ENCODE data around the gene UNC93A.

The UNC93A gene

DNA sequence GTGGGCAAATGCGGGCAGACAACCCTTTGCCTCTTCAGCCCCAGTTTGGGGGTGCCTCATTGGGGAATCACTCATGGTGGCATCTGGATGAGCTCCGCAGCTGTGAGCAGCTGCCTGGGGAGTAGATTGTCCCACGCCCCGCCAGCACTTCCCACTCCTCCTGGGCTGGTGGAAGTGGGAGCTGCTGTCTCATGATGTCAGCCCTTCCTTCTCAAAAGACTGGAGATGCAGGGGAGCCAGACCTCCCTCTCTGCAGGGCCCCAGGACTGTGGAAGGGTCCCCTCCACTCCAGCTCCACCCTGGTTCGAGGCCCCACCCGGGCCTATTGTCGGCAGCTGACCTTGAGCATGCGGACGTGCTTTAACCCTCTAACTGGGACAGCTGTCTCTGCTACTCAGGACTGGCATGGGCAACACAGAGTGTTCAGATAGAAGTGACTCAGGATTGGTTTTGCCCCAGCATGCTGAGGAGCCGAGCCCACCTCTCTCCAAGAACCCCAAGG is 2.0 kb downstream of the UNC93A start:
- DNase-seq (ENCODE audit: low read depth, low spot score), result no peak

DNA sequence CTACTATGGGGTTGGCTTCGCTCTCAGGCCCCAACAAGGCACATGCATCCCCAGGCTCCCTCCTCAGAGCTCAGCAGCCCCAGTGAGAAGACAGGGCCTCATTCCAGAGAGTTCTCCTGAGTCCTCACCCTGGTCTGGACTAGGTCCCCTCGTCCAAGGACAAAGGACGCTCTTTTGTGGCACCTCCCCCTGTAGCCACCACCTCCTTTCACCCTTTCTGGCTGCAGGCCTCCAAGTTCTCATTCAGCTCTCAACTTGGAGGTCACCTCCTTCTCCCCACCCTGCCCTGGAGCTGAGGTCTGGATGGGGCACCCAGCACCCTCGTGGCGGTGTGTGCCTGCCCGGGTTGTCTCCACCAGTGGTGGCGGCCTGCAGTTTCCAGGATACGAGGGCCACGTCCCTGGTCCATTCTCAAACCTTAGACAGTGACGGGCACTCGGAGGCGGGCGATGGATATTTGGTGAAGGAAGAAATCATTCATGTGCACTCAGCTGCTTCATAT is 2.5 kb downstream of the UNC93A start:
- DNase-seq (ENCODE audit: low read depth, low spot score), result no peak

DNA sequence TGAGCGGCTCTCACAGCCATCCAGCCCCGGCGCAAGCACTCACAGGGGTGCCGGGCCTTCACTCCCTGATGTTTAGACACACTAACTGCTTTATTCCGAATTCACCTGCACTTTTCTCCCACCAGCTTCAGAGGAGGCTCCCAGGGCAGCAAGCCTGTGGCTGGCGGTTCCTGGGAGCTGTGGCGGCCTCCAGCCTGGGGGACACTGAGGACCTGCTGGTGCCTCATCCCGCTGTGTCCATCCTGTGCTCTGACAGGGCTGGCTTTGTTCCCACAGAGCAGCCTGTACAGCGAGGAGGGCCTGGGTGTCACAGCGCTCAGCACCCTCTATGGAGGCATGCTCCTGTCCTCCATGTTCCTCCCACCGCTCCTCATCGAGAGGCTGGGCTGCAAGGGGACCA is 3.1 kb downstream of the UNC93A start:
- no peak for DNase-seq (ENCODE audit: low read depth, low spot score)

DNA sequence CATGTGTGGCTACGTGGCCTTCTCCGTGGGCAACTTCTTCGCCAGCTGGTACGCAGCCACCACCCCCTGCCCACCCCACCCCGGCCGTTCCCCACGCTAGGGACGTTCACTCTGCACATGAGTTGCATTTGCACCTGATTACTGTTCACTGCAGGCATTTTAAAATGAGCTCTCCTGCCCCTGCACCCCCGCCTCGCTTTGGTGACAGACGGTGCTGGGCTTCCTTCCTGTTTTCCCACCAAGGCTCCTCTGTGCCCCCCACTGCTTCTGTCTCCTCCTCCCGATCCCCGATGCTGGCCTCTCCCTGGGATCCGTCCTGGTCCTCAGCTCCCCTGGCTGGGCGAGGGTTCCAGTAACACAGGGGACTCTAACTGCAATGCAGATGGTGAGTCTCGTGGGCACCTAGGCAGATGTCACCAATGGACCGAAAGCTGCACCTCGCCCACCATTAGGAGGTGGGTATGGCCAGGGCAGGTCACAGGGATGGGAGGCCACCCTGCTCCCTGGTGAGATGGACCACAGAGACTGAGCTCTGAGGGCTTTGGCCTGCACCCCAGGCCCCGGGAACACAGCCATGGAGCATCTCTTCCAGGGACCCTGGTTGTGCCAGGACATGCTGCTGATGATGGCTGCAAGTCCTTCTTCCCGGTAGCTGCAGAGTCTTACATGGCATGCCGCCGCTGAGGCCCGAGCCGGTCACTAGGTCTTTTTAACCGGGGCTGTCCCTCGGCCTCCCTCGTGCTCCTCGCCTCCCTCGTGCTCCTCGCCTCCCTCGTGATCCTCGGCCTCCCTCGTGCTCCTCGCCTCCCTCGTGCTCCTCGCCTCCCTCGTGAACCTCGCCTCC is 3.8 kb downstream of the UNC93A start:
- DNase-seq (ENCODE audit: low read depth, low spot score), result no peak

DNA sequence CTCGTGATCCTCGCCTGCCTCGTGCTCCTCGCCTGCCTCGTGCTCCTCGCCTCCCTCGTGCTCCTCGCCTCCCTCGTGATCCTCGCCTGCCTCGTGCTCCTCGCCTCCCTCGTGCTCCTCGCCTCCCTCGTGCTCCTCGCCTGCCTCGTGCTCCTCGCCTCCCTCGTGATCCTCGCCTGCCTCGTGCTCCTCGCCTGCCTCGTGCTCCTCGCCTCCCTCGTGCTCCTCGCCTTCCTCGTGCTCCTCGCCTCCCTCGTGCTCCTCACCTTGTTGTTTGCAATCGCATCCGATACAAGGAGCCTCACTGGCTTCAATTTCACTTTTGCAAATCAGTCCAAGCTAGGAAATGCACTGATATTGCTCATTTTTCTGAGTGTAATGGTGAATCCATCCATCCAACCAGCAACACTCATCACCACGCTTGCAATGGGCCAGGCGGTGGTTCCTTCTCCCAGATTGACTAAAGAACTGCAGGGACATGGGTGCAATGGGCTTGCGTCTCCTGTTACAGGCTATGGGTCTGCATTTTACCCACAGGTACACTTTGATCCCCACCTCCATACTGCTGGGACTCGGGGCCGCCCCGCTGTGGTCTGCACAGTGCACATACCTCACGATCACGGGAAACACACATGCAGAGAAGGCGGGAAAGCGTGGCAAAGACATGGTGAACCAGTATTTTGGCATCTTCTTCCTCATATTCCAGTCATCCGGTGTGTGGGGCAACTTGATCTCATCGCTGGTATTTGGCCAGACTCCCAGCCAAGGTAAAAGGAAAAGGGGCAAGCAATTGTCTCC is 4.6 kb downstream of the UNC93A start:
- DNase-seq (ENCODE audit: low read depth, low spot score), result no peak

GRCh38 chr6:167296293-167296690 is 5.2 kb downstream of the UNC93A start:
- no peak for DNase-seq (ENCODE audit: low read depth, low spot score)

DNA sequence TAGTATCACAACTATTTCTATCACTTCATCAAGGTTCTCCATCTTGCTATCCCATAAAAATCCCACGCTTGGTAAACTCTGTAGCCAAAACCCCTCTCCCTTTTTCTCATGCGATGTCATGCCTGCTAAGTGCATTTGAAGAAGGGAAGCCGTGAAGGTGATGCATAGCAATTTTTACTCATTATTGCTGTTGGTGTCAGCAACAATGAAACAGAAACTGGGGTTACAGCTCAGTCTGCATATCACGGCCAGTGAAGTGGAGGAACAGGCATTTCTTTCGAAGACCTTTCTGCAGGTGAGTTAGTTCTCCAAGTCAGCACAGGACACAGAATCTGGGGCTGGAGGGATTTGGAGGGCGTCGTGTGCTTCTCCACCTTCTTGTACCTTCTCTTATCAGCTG is 5.8 kb downstream of the UNC93A start:
- DNase-seq (ENCODE audit: low read depth, low spot score), result no peak

GRCh38 chr6:167298127-167298526 is 7.0 kb downstream of the UNC93A start:
- DNase-seq (ENCODE audit: low read depth, low spot score), result no peak

DNA sequence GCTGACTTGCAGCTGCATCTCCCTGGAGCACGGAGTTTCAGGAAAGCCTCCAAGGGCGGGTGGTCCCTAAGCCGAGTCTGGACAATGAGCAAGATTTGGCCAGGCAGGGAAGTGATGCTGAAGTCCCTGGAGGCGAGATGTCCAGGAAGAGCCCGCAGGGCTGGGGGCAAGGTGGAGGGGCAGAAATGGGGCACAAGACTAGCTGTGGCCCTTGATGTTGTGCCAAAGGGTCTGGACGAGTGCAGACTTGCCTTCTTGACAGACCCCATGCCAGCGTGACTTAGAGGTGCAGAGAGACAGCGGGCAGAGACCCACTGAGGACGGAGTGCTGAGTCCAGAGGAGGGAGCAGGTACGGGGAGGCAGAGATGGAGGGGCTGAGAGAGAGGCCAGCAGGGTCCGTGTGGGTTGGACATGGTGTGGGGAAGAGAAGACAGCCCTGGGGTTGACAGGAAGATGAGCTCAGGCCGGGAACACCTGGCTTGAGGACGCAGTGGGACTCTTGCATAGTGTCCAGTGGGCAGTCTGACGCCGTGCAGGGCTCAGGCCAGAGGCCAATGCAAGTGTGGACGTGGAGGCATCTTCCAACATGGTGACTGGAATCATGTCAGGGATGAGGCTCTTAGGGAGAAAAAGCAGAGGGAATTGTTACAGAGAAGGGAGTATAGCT is 8.7 kb downstream of the UNC93A start:
- no peak for DNase-seq (ENCODE audit: low read depth, low spot score)

- no peak for DNase-seq (ENCODE audit: low read depth, low spot score)
These were observed 10.0 kb downstream of the UNC93A start for GRCh38 chr6:167300902-167301777.

DNA sequence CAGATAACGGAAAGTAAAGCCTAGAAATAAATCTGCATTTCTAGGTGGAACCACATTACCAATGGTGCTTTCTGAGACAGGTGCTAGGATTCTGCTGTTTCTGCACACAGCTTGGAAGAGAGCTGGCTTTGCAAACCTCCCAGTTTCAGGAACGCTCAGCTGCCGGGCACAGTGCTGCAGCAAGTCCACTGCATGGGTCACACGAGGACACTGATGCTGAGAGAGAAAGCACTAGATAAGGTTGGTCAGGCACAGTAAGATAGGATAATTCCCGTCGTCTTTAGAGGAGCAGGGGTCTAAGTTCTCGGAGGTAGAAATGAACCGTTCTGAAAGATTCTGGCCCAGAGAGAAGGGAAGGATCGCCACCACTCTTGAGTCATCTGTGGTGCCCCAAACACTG is 11.0 kb downstream of the UNC93A start:
- no peak for DNase-seq (ENCODE audit: low read depth, low spot score)

DNA sequence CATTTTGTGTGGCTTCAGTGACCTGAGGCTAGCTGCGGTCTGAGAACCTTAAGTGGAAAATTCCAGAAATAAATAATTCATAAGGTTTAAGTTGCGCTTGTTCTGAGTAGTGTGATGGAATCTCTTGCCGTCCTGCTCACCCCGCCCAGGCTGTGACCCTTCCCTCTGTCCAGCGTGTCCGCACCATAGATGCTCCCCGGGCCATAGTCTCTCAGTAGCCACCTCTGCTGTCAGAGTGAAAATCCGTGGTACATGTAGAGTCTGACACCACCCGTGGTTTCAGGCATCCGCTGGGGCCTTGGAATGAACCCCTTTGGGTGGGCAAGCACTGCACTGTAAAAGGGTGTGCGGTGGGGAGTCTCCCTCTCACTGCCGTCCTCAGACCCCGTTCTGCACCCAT is 11.7 kb downstream of the UNC93A start:
- DNase-seq (ENCODE audit: low read depth, low spot score), result no peak

- DNase-seq (ENCODE audit: low read depth, low spot score), result no peak
These were observed 12.8 kb downstream of the UNC93A start for GRCh38 chr6:167303675-167304625.

- no peak for DNase-seq (ENCODE audit: low read depth, low spot score)
These were observed 13.8 kb downstream of the UNC93A start for GRCh38 chr6:167304912-167305311.

DNA sequence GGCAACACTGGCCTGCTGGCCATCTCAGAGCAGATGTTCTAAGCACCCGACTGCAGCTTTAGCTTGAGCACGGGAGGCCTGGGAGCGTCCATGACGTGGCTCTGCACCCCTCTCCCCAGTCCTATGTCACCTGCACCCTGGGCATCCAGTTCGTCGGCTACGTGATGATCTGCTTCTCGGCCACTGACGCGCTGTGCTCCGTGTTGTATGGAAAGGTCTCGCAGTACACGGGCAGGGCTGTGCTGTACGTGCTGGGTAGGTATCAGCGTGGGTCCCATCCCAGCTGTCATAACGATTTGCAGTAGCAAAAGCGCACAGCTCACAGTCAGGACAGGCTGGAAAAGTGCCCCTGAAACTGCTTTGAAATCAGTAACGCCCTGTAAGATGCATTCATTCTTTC is 14.7 kb downstream of the UNC93A start:
- no peak for DNase-seq (ENCODE audit: low read depth, low spot score)

GRCh38 chr6:167306401-167306998 is 15.4 kb downstream of the UNC93A start:
- no peak for DNase-seq (ENCODE audit: low read depth, low spot score)

DNA sequence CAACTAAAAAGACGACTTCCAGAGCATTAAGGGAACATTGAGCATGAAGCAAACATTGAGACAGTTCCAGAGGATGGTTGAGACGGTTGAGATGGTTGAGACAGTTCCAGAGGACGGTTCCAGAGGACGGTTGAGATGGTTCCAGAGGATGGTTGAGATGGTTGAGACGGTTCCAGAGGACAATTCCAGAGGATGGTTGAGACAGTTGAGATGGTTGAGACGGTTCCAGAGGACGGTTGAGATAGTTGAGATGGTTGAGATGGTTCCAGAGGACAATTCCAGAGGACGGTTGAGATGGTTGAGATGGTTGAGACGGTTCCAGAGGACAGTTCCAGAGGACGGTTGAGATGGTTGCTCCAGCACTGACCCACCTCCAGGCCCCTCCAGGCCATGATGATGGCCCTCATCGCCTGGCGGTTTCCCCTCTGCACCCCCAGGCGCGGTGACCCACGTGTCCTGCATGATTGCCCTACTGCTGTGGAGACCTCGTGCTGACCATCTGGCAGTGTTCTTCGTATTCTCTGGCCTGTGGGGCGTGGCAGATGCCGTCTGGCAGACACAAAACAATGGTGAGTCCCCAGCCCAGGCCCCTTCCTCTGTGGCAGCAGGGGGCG is 16.3 kb downstream of the UNC93A start:
- no peak for DNase-seq (ENCODE audit: low read depth, low spot score)

- no peak for DNase-seq (ENCODE audit: low read depth, low spot score)
These were observed 17.1 kb downstream of the UNC93A start for GRCh38 chr6:167308207-167308606.
